ENCODE results near the gene RPS6KL1. TPM values are rescaled to one million over a fixed set of nuclear protein-coding genes. Genes with fewer than 3 reads are reported as not detected.

The RPS6KL1 gene
- total RNA-seq, 4 donors from 2014 or later = 0.86 to 7.5 (median 1.8) TPM

GRCh38 chr14:74963705-74964271 lies 40.7 kb upstream of the RPS6KL1 start:
- Histone ChIP-seq H3K36me3 (no peaks in the 10 kb centered on the region), H3K4me1 (peaks cover 23% of the 10 kb centered on the region), H3K27ac (no peak overlapping the region), H3K9me3 (no peaks in the 10 kb centered on the region), H3K4me3 (no peak overlapping the region), H3K27me3 (no peaks in the 10 kb centered on the region)
- no peak for DNase-seq (ENCODE audit: low spot score in 2 of 2)
- WGBS = 43% methylated on average over 7 of the region's 9 CpGs
- TF ChIP-seq POLR2AphosphoS5 (IDR thresholded peaks at IDR 0.05) = no peak
- TF ChIP-seq EP300 (IDR thresholded peaks at IDR 0.05) = no peak

- WGBS = 44% methylated on average over 5 of the region's 12 CpGs
- Histone ChIP-seq H3K9me3 (no peaks in the 10 kb centered on the region), H3K27ac (no peak overlapping the region), H3K4me3 (no peak overlapping the region), H3K27me3 (no peaks in the 10 kb centered on the region), H3K4me1 (peaks cover 23% of the 10 kb centered on the region), H3K36me3 (no peaks in the 10 kb centered on the region)
- DNase-seq (ENCODE audit: low spot score in 2 of 2) = no peak
- TF ChIP-seq CTCF (IDR thresholded peaks at IDR 0.05) (no peak), POLR2A (IDR thresholded peaks at IDR 0.05) (no peak), POLR2AphosphoS5 (IDR thresholded peaks at IDR 0.05) (no peak), EP300 (IDR thresholded peaks at IDR 0.05) (no peak)
Observed at GRCh38 chr14:74963178-74963704, 40.2 kb upstream of the RPS6KL1 start.

- Histone ChIP-seq H3K9me3 (no peaks in the 10 kb centered on the region), H3K4me3 (no peak overlapping the region), H3K27ac (no peak overlapping the region), H3K36me3 (no peaks in the 10 kb centered on the region), H3K27me3 (no peaks in the 10 kb centered on the region), H3K4me1 (peaks cover 23% of the 10 kb centered on the region)
- TF ChIP-seq EP300 (IDR thresholded peaks at IDR 0.05) = no peak
- no peak for TF ChIP-seq POLR2AphosphoS5 (IDR thresholded peaks at IDR 0.05)
- TF ChIP-seq POLR2A (IDR thresholded peaks at IDR 0.05) = no peak
- no peak for TF ChIP-seq CTCF (IDR thresholded peaks at IDR 0.05)
- no peak for DNase-seq (ENCODE audit: low spot score in 2 of 2)
- 84% methylated on average over 8 of the region's 8 CpGs for WGBS
Observed at GRCh38 chr14:74962493-74962892, 39.4 kb upstream of the RPS6KL1 start.

GRCh38 chr14:74962046-74962445 lies 39.0 kb upstream of the RPS6KL1 start:
- Histone ChIP-seq H3K9me3 (no peaks in the 10 kb centered on the region), H3K4me1 (peaks cover 23% of the 10 kb centered on the region), H3K27me3 (no peaks in the 10 kb centered on the region), H3K36me3 (no peaks in the 10 kb centered on the region), H3K4me3 (no peak overlapping the region), H3K27ac (no peak overlapping the region)
- TF ChIP-seq POLR2AphosphoS5 (IDR thresholded peaks at IDR 0.05) (no peak), EP300 (IDR thresholded peaks at IDR 0.05) (no peak), CTCF (IDR thresholded peaks at IDR 0.05) (no peak)
- WGBS = 87% methylated on average over 10 of the region's 11 CpGs
- no peak for DNase-seq (ENCODE audit: low spot score in 2 of 2)

- no peak for DNase-seq (ENCODE audit: low spot score in 2 of 2)
- Histone ChIP-seq H3K27me3 (no peaks in the 10 kb centered on the region), H3K4me1 (peaks cover 23% of the 10 kb centered on the region), H3K4me3 (no peak overlapping the region), H3K27ac (no peak overlapping the region), H3K36me3 (no peaks in the 10 kb centered on the region), H3K9me3 (no peaks in the 10 kb centered on the region)
- 69% methylated on average over 4 of the region's 5 CpGs for WGBS
- no peak for TF ChIP-seq POLR2A (IDR thresholded peaks at IDR 0.05)
- no peak for TF ChIP-seq CTCF (IDR thresholded peaks at IDR 0.05)
- no peak for TF ChIP-seq POLR2AphosphoS5 (IDR thresholded peaks at IDR 0.05)
- no peak for TF ChIP-seq EP300 (IDR thresholded peaks at IDR 0.05)
Observed at GRCh38 chr14:74961238-74961911, 38.3 kb upstream of the RPS6KL1 start.

Measured in suprapubic skin (tissue), 4 donors.